Fibroblast of skin of abdomen (primary cell): Measurements from ENCODE around the gene PAPPA2. TPM values are rescaled to one million over a fixed set of nuclear protein-coding genes. Genes with fewer than 3 reads are reported as not detected.
"Not testable (repeated sequence)": the region's sequence is repeated elsewhere in the genome, so short reads cannot be mapped to it uniquely, and the experiment has no call there.

Source experiments
- DNase-seq: peaks from one replicate; pipeline ENCODE4 v3.0.0-alpha.2; 2013
- polyA plus RNA-seq, 2 experiments: library from polyadenylated mRNA; unstranded; fragments of 120-200 nt; gene quantifications; one replicate each; pipeline ENCODE4 v1.2.1, GENCODE V29; 2013; ENCODE audit not compliant: insufficient read length in 2 of 2

Gene PAPPA2
- polyA plus RNA-seq (2013, experiment 1 of 2; ENCODE audit: insufficient read length), result 3.9 TPM
- polyA plus RNA-seq (2013, experiment 2 of 2; ENCODE audit: insufficient read length), result 3.3 TPM

- DNase-seq, result no peak
These were observed at the start of gene PAPPA2 for GRCh38 chr1:176462674-176463378. Gene PAPPA2, plus strand, starts transcription at chr1:176463175. Its CDS starts 93,148 bp downstream, at chr1:176556323.

GRCh38 chr1:176416777-176417176 lies 46.2 kb upstream of the PAPPA2 start:
- DNase-seq, result no peak

GRCh38 chr1:176419608-176420007 lies 43.4 kb upstream of the PAPPA2 start:
- DNase-seq, result not testable (repeated sequence)

GRCh38 chr1:176434234-176434633 lies 28.7 kb upstream of the PAPPA2 start:
- no peak for DNase-seq

- DNase-seq, result no peak
These were observed 26.7 kb upstream of the PAPPA2 start for GRCh38 chr1:176436251-176436650.

- DNase-seq, result no peak
These were observed 22.8 kb upstream of the PAPPA2 start for GRCh38 chr1:176440176-176440575.

- DNase-seq, result no peak
These were observed 18.7 kb upstream of the PAPPA2 start for GRCh38 chr1:176444286-176444685.

- DNase-seq, result no peak
These were observed 17.6 kb upstream of the PAPPA2 start for GRCh38 chr1:176445402-176445801.

- no peak for DNase-seq
These were observed 14.6 kb upstream of the PAPPA2 start for GRCh38 chr1:176448340-176448739.

GRCh38 chr1:176450526-176450925 lies 12.4 kb upstream of the PAPPA2 start:
- DNase-seq, result peak; percentile 22

- DNase-seq, result not testable (repeated sequence)
These were observed 11.2 kb upstream of the PAPPA2 start for GRCh38 chr1:176451741-176452140.

GRCh38 chr1:176456795-176457194 lies 6.2 kb upstream of the PAPPA2 start:
- DNase-seq, result no peak

- DNase-seq, result no peak
These were observed 2.2 kb upstream of the PAPPA2 start for GRCh38 chr1:176460544-176461336.

- DNase-seq, result no peak
These were observed 1.4 kb upstream of the PAPPA2 start for GRCh38 chr1:176461576-176461975.

GRCh38 chr1:176466514-176466913 lies 3.5 kb downstream of the PAPPA2 start:
- no peak for DNase-seq

- peak; percentile 69 for DNase-seq
These were observed 6.6 kb downstream of the PAPPA2 start for GRCh38 chr1:176469450-176470010.

GRCh38 chr1:176471338-176472121 lies 8.6 kb downstream of the PAPPA2 start:
- no peak for DNase-seq

GRCh38 chr1:176479971-176480370 lies 17.0 kb downstream of the PAPPA2 start:
- DNase-seq, result no peak

- no peak for DNase-seq
These were observed 17.8 kb downstream of the PAPPA2 start for GRCh38 chr1:176480750-176481149.

GRCh38 chr1:176485083-176485482 lies 22.1 kb downstream of the PAPPA2 start:
- DNase-seq, result no peak

- no peak for DNase-seq
These were observed 31.5 kb downstream of the PAPPA2 start for GRCh38 chr1:176494436-176494835.

GRCh38 chr1:176499671-176500070 lies 36.7 kb downstream of the PAPPA2 start:
- DNase-seq, result no peak

- peak; percentile 9 for DNase-seq
These were observed 38.6 kb downstream of the PAPPA2 start for GRCh38 chr1:176501599-176501998.
